ENCODE data around the gene SLC6A20.

SLC6A20 gene

DNA sequence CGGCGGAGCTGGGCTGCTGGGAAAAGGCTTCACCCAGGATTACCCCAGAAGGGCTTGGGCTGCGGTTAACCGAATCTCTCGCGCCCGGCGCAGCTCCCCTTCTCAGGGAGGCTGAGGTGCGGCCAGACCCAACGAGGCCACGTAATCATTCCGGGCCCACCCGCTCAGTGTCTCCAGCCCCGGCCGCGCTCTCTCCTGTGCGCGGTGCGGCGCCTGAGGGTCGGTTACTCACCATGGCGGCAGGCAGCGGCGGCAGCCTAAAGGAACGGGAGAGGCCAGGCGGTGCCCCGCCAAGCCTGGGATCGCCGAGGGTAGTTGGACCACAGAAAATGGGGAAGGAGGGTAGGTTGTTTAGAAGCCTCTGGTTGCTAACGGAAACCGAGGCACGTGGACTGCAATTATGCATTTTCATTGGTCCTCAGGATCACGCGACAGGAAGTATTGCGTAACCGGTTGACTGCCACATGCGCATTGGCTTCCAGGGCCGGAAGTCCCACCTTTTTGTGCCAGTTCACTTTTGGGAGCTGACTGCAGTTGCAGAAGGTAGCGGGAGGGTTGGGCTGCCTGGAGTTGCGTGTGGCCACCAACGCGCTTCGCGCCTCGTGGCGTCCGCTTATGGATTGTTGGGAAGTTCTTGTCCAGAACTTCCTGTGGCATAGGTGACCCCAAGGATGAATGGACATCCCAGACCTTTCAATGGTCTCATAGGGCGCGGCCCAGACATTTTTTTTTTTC is 45.6 kb upstream of the SLC6A20 start, which contains the start of gene LZTFL1:
Gene LZTFL1 (minus strand): TSS at position 363 of the 735 bp plus-strand sequence. CDS start 128 bp downstream, at position 235.
- Histone ChIP-seq H3K4me3 (ENCODE audit: low read depth in 1 of 2, low read length in 2 of 2) (no peak within 1 kb of the TSS), H4K20me1 (ENCODE audit: insufficient read depth, low read length) (peaks cover 69% of the 10 kb centered on the region), H3K9ac (ENCODE audit: low read depth, low read length) (no peak within 1 kb of the TSS), H3K79me2 (ENCODE audit: insufficient read depth, low read length) (peaks cover 99% of the 10 kb centered on the region), H3K4me1 (ENCODE audit: insufficient read depth, low read length) (peaks cover 8% of the 10 kb centered on the region), H3K36me3 (ENCODE audit: insufficient read depth, low read length) (peaks cover 93% of the 10 kb centered on the region), H3K9me3 (ENCODE audit: insufficient read depth, low read length, severe bottlenecking) (no peaks in the 10 kb centered on the region), H3K27ac (ENCODE audit: low read length) (peak within 1 kb of the TSS; percentile 20), H3K4me2 (ENCODE audit: insufficient read depth, low read length) (no peak within 1 kb of the TSS), H2AFZ (ENCODE audit: low read depth, low read length) (no peak within 1 kb of the TSS), H3K27me3 (ENCODE audit: insufficient read depth, low read length, poor library complexity) (no peaks in the 10 kb centered on the region)
- TF ChIP-seq CTCF (IDR thresholded peaks at IDR 0.05; ENCODE audit: borderline replicate concordance, extremely low read depth, low read length, poor library complexity, severe bottlenecking): no peak
- DNase-seq: no peak
- ATAC-seq (ENCODE audit: insufficient read depth, low read depth): peak; percentile 29; the same call in 2 of the 3 replicates

- ATAC-seq (ENCODE audit: insufficient read depth, low read depth) (0 out of 3 replicates have a peak, but pooled peaks have one; percentile 15), DNase-seq (no peak)
- Histone ChIP-seq H3K36me3 (ENCODE audit: insufficient read depth, low read length) (peaks cover 94% of the 10 kb centered on the region), H2AFZ (ENCODE audit: low read depth, low read length) (no peak overlapping the region), H3K4me1 (ENCODE audit: insufficient read depth, low read length) (0 out of 2 replicates have a peak, but pooled peaks cover 4% of the 10 kb centered on the region), H3K9me3 (ENCODE audit: insufficient read depth, low read length, severe bottlenecking) (no peaks in the 10 kb centered on the region), H3K27me3 (ENCODE audit: insufficient read depth, low read length, poor library complexity) (no peaks in the 10 kb centered on the region), H3K4me3 (ENCODE audit: low read depth in 1 of 2, low read length in 2 of 2) (no peak overlapping the region), H4K20me1 (ENCODE audit: insufficient read depth, low read length) (peaks cover 71% of the 10 kb centered on the region), H3K9ac (ENCODE audit: low read depth, low read length) (no peak overlapping the region), H3K4me2 (ENCODE audit: insufficient read depth, low read length) (no peak overlapping the region), H3K27ac (ENCODE audit: low read length) (peak overlapping the region; percentile 20; the same call in 1 of the 2 replicates), H3K79me2 (ENCODE audit: insufficient read depth, low read length) (peaks cover 99% of the 10 kb centered on the region)
- no peak for TF ChIP-seq CTCF (IDR thresholded peaks at IDR 0.05; ENCODE audit: borderline replicate concordance, extremely low read depth, low read length, poor library complexity, severe bottlenecking)
- TF ChIP-seq EZH2 (IDR thresholded peaks at IDR 0.05; ENCODE audit: borderline replicate concordance, low read depth, low read length, severe bottlenecking): no peak
Observed at GRCh38 chr3:45841420-45841756, 45.1 kb upstream of the SLC6A20 start.

DNA sequence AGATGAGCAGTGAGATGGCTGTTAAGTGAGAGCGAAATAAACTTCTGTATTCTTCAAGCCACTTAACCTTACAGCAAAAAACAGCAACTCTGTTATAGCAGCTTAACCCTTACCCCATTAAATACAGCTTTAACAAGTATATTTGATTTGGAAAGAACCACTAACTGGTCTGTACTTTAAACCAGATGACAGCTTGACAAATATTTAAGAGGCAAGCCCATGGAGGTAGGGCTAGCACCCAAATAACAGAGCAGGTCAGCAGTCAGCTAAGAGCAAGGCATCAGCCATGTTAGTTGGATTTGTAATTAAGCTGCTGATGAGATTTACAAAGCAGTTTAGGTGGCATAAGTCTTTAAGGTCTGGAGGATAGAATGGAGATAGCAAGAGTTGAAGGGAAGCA is 42.1 kb upstream of the SLC6A20 start:
- H3K4me2 ChIP-seq (ENCODE audit: insufficient read depth, low read length): no peak overlapping the region
- no peak overlapping the region for H3K4me3 ChIP-seq (ENCODE audit: low read depth in 1 of 2, low read length in 2 of 2)
- H3K4me1 ChIP-seq (ENCODE audit: insufficient read depth, low read length): no peaks in the 10 kb centered on the region
- peaks cover 70% of the 10 kb centered on the region for H4K20me1 ChIP-seq (ENCODE audit: insufficient read depth, low read length)
- H3K9ac ChIP-seq (ENCODE audit: low read depth, low read length): no peak overlapping the region
- 0 out of 2 replicates have a peak overlapping the region, but pooled peaks have one; percentile 7 for H3K27ac ChIP-seq (ENCODE audit: low read length)
- H3K27me3 ChIP-seq (ENCODE audit: insufficient read depth, low read length, poor library complexity): no peaks in the 10 kb centered on the region
- no peak overlapping the region for H2AFZ ChIP-seq (ENCODE audit: low read depth, low read length)
- TF ChIP-seq CTCF (IDR thresholded peaks at IDR 0.05; ENCODE audit: borderline replicate concordance, extremely low read depth, low read length, poor library complexity, severe bottlenecking) (no peak), EZH2 (IDR thresholded peaks at IDR 0.05; ENCODE audit: borderline replicate concordance, low read depth, low read length, severe bottlenecking) (no peak)
- DNase-seq: no peak
- no peak for ATAC-seq (ENCODE audit: insufficient read depth, low read depth)
- H3K36me3 ChIP-seq (ENCODE audit: insufficient read depth, low read length): peaks cover 92% of the 10 kb centered on the region
- H3K9me3 ChIP-seq (ENCODE audit: insufficient read depth, low read length, severe bottlenecking): no peaks in the 10 kb centered on the region
- H3K79me2 ChIP-seq (ENCODE audit: insufficient read depth, low read length): peaks cover 98% of the 10 kb centered on the region
